ENCODE results near the gene CFAP141. TPM values are rescaled to one million over a fixed set of nuclear protein-coding genes. Genes with fewer than 3 reads are reported as not detected.

Gene CFAP141
- polyA plus RNA-seq, 1 donor (not counting 4 experiments of a cell fraction or from before 2014, with no cell fraction given), result not detected

- H3K4me2 ChIP-seq (ENCODE audit: control insufficient read depth, extremely low read depth, insufficient read depth, low read depth, low read length), result no peak within 1 kb of the TSS
- H3K27ac ChIP-seq (ENCODE audit: control insufficient read depth, insufficient read depth, low read length), result no peak within 1 kb of the TSS
- no peaks in the 10 kb centered on the region for H3K9me3 ChIP-seq (ENCODE audit: control insufficient read depth, low read depth, low read length)
- H3K9ac ChIP-seq (ENCODE audit: control insufficient read depth, extremely low read depth, insufficient read depth, low read length), result no peak within 1 kb of the TSS
- no peak within 1 kb of the TSS for H3K4me3 ChIP-seq (ENCODE audit: control insufficient read depth in 2 of 3, extremely low read depth in 1 of 3, insufficient read depth in 2 of 3, low read depth in 1 of 3, low read length in 3 of 3)
- peaks cover 2% of the 10 kb centered on the region for H3K9me1 ChIP-seq (ENCODE audit: control insufficient read depth, extremely low read depth, insufficient read depth, low read length)
- H2AFZ ChIP-seq (ENCODE audit: control insufficient read depth, low read length), result no peak within 1 kb of the TSS
- no peaks in the 10 kb centered on the region for H3K4me1 ChIP-seq (ENCODE audit: control insufficient read depth, extremely low read depth, insufficient read depth, low read length)
- no peaks in the 10 kb centered on the region for H3K27me3 ChIP-seq (ENCODE audit: control insufficient read depth, extremely low read depth, insufficient read depth, low read length)
- peaks cover 7 to 25% of the 10 kb centered on the region in 2 experiments for H3K36me3 ChIP-seq (ENCODE audit: control insufficient read depth in 2 of 2, extremely low read depth in 1 of 2, insufficient read depth in 2 of 2, low read length in 2 of 2)
- peaks cover 8% of the 10 kb centered on the region for H4K20me1 ChIP-seq (ENCODE audit: control insufficient read depth, extremely low read depth, insufficient read depth, low read length)
- FAIRE-seq, result no peak
- H3K79me2 ChIP-seq (ENCODE audit: control insufficient read depth, insufficient read depth, low read length), result peaks cover 5% of the 10 kb centered on the region
- no peak for DNase-seq (ENCODE audit: low read depth, low spot score)
- dilution Hi-C loops (cut with MboI; ENCODE audit: extremely low pct_ligation_motif_present, low sequenced_read_pairs), result no loop called here
- no peak for TF ChIP-seq EZH2 (IDR thresholded peaks at IDR 0.05; ENCODE audit: low read length)
- TF ChIP-seq, protein P1, sequence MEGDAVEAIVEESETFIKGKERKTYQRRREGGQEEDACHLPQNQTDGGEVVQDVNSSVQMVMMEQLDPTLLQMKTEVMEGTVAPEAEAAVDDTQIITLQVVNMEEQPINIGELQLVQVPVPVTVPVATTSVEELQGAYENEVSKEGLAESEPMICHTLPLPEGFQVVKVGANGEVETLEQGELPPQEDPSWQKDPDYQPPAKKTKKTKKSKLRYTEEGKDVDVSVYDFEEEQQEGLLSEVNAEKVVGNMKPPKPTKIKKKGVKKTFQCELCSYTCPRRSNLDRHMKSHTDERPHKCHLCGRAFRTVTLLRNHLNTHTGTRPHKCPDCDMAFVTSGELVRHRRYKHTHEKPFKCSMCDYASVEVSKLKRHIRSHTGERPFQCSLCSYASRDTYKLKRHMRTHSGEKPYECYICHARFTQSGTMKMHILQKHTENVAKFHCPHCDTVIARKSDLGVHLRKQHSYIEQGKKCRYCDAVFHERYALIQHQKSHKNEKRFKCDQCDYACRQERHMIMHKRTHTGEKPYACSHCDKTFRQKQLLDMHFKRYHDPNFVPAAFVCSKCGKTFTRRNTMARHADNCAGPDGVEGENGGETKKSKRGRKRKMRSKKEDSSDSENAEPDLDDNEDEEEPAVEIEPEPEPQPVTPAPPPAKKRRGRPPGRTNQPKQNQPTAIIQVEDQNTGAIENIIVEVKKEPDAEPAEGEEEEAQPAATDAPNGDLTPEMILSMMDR (optimal IDR thresholded peaks at IDR 0.05 in 1 of 3, IDR thresholded peaks at IDR 0.05 in 1 of 3, conservative IDR thresholded peaks at IDR 0.05 in 1 of 3; ENCODE audit: extremely low read depth in 1 of 3, insufficient read depth in 2 of 3, low read length in 3 of 3), result no peak
These were observed 51.5 kb downstream of the CFAP141 start, which contains the start of gene NUP210L for GRCh38 chr1:154154534-154155191. TSS of gene NUP210L (minus strand) at chr1:154155073.

- Histone ChIP-seq H2AFZ (ENCODE audit: control insufficient read depth, low read length) (no peak overlapping the region), H3K4me1 (ENCODE audit: control insufficient read depth, extremely low read depth, insufficient read depth, low read length) (no peaks in the 10 kb centered on the region), H3K4me3 (ENCODE audit: control insufficient read depth in 2 of 3, extremely low read depth in 1 of 3, insufficient read depth in 2 of 3, low read depth in 1 of 3, low read length in 3 of 3) (no peak overlapping the region), H3K27me3 (ENCODE audit: control insufficient read depth, extremely low read depth, insufficient read depth, low read length) (no peaks in the 10 kb centered on the region), H3K4me2 (ENCODE audit: control insufficient read depth, extremely low read depth, insufficient read depth, low read depth, low read length) (no peak overlapping the region), H3K79me2 (ENCODE audit: control insufficient read depth, insufficient read depth, low read length) (peaks cover 3% of the 10 kb centered on the region), H3K27ac (ENCODE audit: control insufficient read depth, insufficient read depth, low read length) (no peak overlapping the region), H4K20me1 (ENCODE audit: control insufficient read depth, extremely low read depth, insufficient read depth, low read length) (peaks cover 8% of the 10 kb centered on the region), H3K36me3 (ENCODE audit: control insufficient read depth in 2 of 2, extremely low read depth in 1 of 2, insufficient read depth in 2 of 2, low read length in 2 of 2) (peaks cover 6 to 18% of the 10 kb centered on the region in 2 experiments), H3K9ac (ENCODE audit: control insufficient read depth, extremely low read depth, insufficient read depth, low read length) (no peak overlapping the region), H3K9me3 (ENCODE audit: control insufficient read depth, low read depth, low read length) (no peaks in the 10 kb centered on the region), H3K9me1 (ENCODE audit: control insufficient read depth, extremely low read depth, insufficient read depth, low read length) (peaks cover 2% of the 10 kb centered on the region)
- TF ChIP-seq EZH2 (IDR thresholded peaks at IDR 0.05; ENCODE audit: low read length), result no peak
- TF ChIP-seq, protein P1 (optimal IDR thresholded peaks at IDR 0.05 in 1 of 3, IDR thresholded peaks at IDR 0.05 in 1 of 3, conservative IDR thresholded peaks at IDR 0.05 in 1 of 3; ENCODE audit: extremely low read depth in 1 of 3, insufficient read depth in 2 of 3, low read length in 3 of 3), result no peak
- FAIRE-seq (no peak), DNase-seq (ENCODE audit: low read depth, low spot score) (no peak)
- dilution Hi-C loops (cut with MboI; ENCODE audit: extremely low pct_ligation_motif_present, low sequenced_read_pairs), result no loop called here
These were observed 52.1 kb downstream of the CFAP141 start for GRCh38 chr1:154154053-154154452.

Data from keratinocyte (primary cell).